ENCODE data around the gene OR2AE1.

GRCh38 chr7:99863847-99864440 lies 12.9 kb downstream of the OR2AE1 start:
- TF ChIP-seq CTCF (IDR thresholded peaks at IDR 0.05) (no peak), POLR2AphosphoS5 (IDR thresholded peaks at IDR 0.05) (no peak), POLR2A (IDR thresholded peaks at IDR 0.05) (no peak)
